GM18909 (cell line): ENCODE results near the gene SPON1.
"Not testable (repeated sequence)": the region's sequence is repeated elsewhere in the genome, so short reads cannot be mapped to it uniquely, and the experiment has no call there.

Source experiments
- ATAC-seq: cut with Tn5 transposase; IDR thresholded peaks from one replicate; pipeline ENCODE4 v1.9.1; 2021; ENCODE audit warnings: mild to moderate bottlenecking; ENCODE audit not compliant: unreplicated experiment, poor library complexity

Gene SPON1

GRCh38 chr11:14259186-14259784, 296.8 kb downstream of the SPON1 start:
- no peak for ATAC-seq

- ATAC-seq: no peak
Observed at GRCh38 chr11:14259878-14260277, 297.4 kb downstream of the SPON1 start.

GRCh38 chr11:14261066-14261465, 298.5 kb downstream of the SPON1 start:
- no peak for ATAC-seq

- no peak for ATAC-seq
Observed at GRCh38 chr11:14262271-14262846, 299.8 kb downstream of the SPON1 start.

GRCh38 chr11:14264966-14265365, 302.4 kb downstream of the SPON1 start:
- ATAC-seq: no peak

GRCh38 chr11:14266622-14267021, 304.1 kb downstream of the SPON1 start:
- no peak for ATAC-seq

GRCh38 chr11:14267861-14268635, 305.5 kb downstream of the SPON1 start:
- no peak for ATAC-seq

GRCh38 chr11:14269692-14270573, 307.4 kb downstream of the SPON1 start:
- peak; percentile 41 for ATAC-seq

- peak; percentile 77 for ATAC-seq
Observed at GRCh38 chr11:14270690-14271542, 308.4 kb downstream of the SPON1 start.

- ATAC-seq: no peak
Observed at GRCh38 chr11:14273895-14274294, 311.4 kb downstream of the SPON1 start.

- no peak for ATAC-seq
Observed at GRCh38 chr11:14275076-14275475, 312.6 kb downstream of the SPON1 start.

GRCh38 chr11:14278869-14279268, 316.3 kb downstream of the SPON1 start:
- not testable (repeated sequence) for ATAC-seq

- no peak for ATAC-seq
Observed at GRCh38 chr11:14288189-14288935, 325.8 kb downstream of the SPON1 start.

GRCh38 chr11:14290422-14290821, 327.9 kb downstream of the SPON1 start:
- no peak for ATAC-seq

GRCh38 chr11:14299921-14300320, 337.4 kb downstream of the SPON1 start:
- no peak for ATAC-seq

- peak; percentile 82 for ATAC-seq
Observed at GRCh38 chr11:14300661-14301304, 338.3 kb downstream of the SPON1 start.

GRCh38 chr11:14304601-14305000, 342.1 kb downstream of the SPON1 start:
- ATAC-seq: no peak

- no peak for ATAC-seq
Observed at GRCh38 chr11:14305649-14306048, 343.1 kb downstream of the SPON1 start.

- ATAC-seq: no peak
Observed at GRCh38 chr11:14306481-14306880, 344.0 kb downstream of the SPON1 start.
